Loucy (cell line): ENCODE data around the gene LMF2.

Source experiments
- H2AFZ ChIP-seq: fragments of 200-600 bp; sonication (generic); 2 replicates; pipeline ENCODE4 v1.6.0; 2016; ENCODE audit warnings: antibody characterized with exemption, mild to moderate bottlenecking, low read length, moderate library complexity
- H3F3A ChIP-seq: fragments of 200-600 bp; 2 replicates; pipeline ENCODE4 v1.6.0; 2016; ENCODE audit warnings: antibody characterized with exemption, low read depth, mild to moderate bottlenecking
- H3K27me3 ChIP-seq: fragments of 200-600 bp; sonication (generic); 2 replicates; pipeline ENCODE4 v1.6.1; 2014; ENCODE audit warnings: low read length, mild to moderate bottlenecking; ENCODE audit not compliant: insufficient read depth, poor library complexity, severe bottlenecking
- H3K36me3 ChIP-seq: fragments of 200-600 bp; sonication (generic); 2 replicates; pipeline ENCODE4 v1.6.1; 2016; ENCODE audit warnings: low read length; ENCODE audit not compliant: insufficient read depth
- H3K4me1 ChIP-seq: fragments of 200-600 bp; sonication (generic); 2 replicates; pipeline ENCODE4 v1.5.1; 2014; ENCODE audit warnings: low read length, mild to moderate bottlenecking; ENCODE audit not compliant: insufficient read depth, poor library complexity, severe bottlenecking
- H3K4me2 ChIP-seq: fragments of 200-600 bp; sonication (generic); 2 replicates; pipeline ENCODE4 v1.6.0; 2014; ENCODE audit warnings: antibody characterized with exemption, low read length, low read depth, mild to moderate bottlenecking; ENCODE audit not compliant: poor library complexity, severe bottlenecking
- H3K4me3 ChIP-seq: fragments of 200-600 bp; sonication (generic); 2 replicates; pipeline ENCODE4 v1.5.1; 2014; ENCODE audit warnings: low read length, mild to moderate bottlenecking, mixed read lengths; ENCODE audit not compliant: poor library complexity, severe bottlenecking
- H3K79me2 ChIP-seq: fragments of 200-600 bp; sonication (generic); 2 replicates; pipeline ENCODE4 v1.6.1; 2014; ENCODE audit warnings: low read length; ENCODE audit not compliant: insufficient read depth
- H3K9ac ChIP-seq: fragments of 200-600 bp; sonication (generic); 2 replicates; pipeline ENCODE4 v1.6.0; 2014; ENCODE audit warnings: mild to moderate bottlenecking, low read depth, low read length, moderate library complexity; ENCODE audit not compliant: poor library complexity, severe bottlenecking
- H3K9me2 ChIP-seq: fragments of 200-600 bp; sonication (generic); replicated peaks from 2 replicates; pipeline ENCODE4 v1.6.1; 2016; ENCODE audit warnings: low read depth, low read length, mixed read lengths
- H3K9me3 ChIP-seq: fragments of 200-600 bp; sonication (generic); 2 replicates; pipeline ENCODE4 v1.6.1; 2014; ENCODE audit warnings: mild to moderate bottlenecking, antibody characterized with exemption, low read length, low read depth; ENCODE audit not compliant: insufficient read depth
- H4K20me1 ChIP-seq: fragments of 200-600 bp; sonication (generic); 2 replicates; pipeline ENCODE4 v1.6.0; 2014; ENCODE audit warnings: antibody characterized with exemption, low read length, mild to moderate bottlenecking; ENCODE audit not compliant: insufficient read depth, poor library complexity, severe bottlenecking
- CTCF ChIP-seq: fragments of 200-600 bp; sonication (generic); conservative IDR thresholded peaks from 2 replicates; pipeline ENCODE4 v1.5.1; 2014; ENCODE audit warnings: mild to moderate bottlenecking, antibody characterized with exemption, low read length
- EZH2phosphoT487 ChIP-seq: fragments of 200-600 bp; IDR thresholded peaks from 2 replicates; pipeline ENCODE4 v1.6.1; 2018; ENCODE audit warnings: antibody characterized with exemption, mild to moderate bottlenecking, moderate library complexity, borderline replicate concordance

Gene LMF2

GRCh38 chr22:50485221-50486131 lies 22.0 kb downstream of the LMF2 start:
- Histone ChIP-seq H3K4me3 (no peak overlapping the region), H3K9ac (no peak overlapping the region), H3K27me3 (no peaks in the 10 kb centered on the region), H3K9me2 (no peaks in the 10 kb centered on the region), H3K9me3 (no peaks in the 10 kb centered on the region), H4K20me1 (no peaks in the 10 kb centered on the region), H3K4me2 (no peak overlapping the region), H2AFZ (no peak overlapping the region), H3K79me2 (no peaks in the 10 kb centered on the region), H3K36me3 (no peaks in the 10 kb centered on the region), H3K4me1 (peaks cover 3% of the 10 kb centered on the region), H3F3A (no peaks in the 10 kb centered on the region)
- TF ChIP-seq EZH2phosphoT487 (no peak), CTCF (no peak)

GRCh38 chr22:50483977-50484853 lies 23.3 kb downstream of the LMF2 start:
- no peaks in the 10 kb centered on the region for H3K27me3 ChIP-seq
- H3K9me3 ChIP-seq, result no peaks in the 10 kb centered on the region
- H3F3A ChIP-seq, result no peaks in the 10 kb centered on the region
- no peaks in the 10 kb centered on the region for H4K20me1 ChIP-seq
- no peaks in the 10 kb centered on the region for H3K79me2 ChIP-seq
- H3K9me2 ChIP-seq, result no peaks in the 10 kb centered on the region
- H3K36me3 ChIP-seq, result no peaks in the 10 kb centered on the region
- H3K9ac ChIP-seq, result no peak overlapping the region
- H3K4me3 ChIP-seq, result no peak overlapping the region
- H2AFZ ChIP-seq, result no peak overlapping the region
- TF ChIP-seq EZH2phosphoT487 (no peak), CTCF (no peak)
- H3K4me2 ChIP-seq, result no peak overlapping the region
- H3K4me1 ChIP-seq, result peaks cover 3% of the 10 kb centered on the region

GRCh38 chr22:50483556-50483955 lies 23.9 kb downstream of the LMF2 start:
- H3K9me3 ChIP-seq, result no peaks in the 10 kb centered on the region
- H3F3A ChIP-seq, result no peaks in the 10 kb centered on the region
- H4K20me1 ChIP-seq, result no peaks in the 10 kb centered on the region
- H2AFZ ChIP-seq, result no peak overlapping the region
- no peaks in the 10 kb centered on the region for H3K36me3 ChIP-seq
- H3K4me2 ChIP-seq, result no peak overlapping the region
- no peaks in the 10 kb centered on the region for H3K27me3 ChIP-seq
- H3K9me2 ChIP-seq, result no peaks in the 10 kb centered on the region
- peaks cover 3% of the 10 kb centered on the region for H3K4me1 ChIP-seq
- no peak overlapping the region for H3K9ac ChIP-seq
- H3K79me2 ChIP-seq, result no peaks in the 10 kb centered on the region
- no peak overlapping the region for H3K4me3 ChIP-seq
- no peak for TF ChIP-seq CTCF
- no peak for TF ChIP-seq EZH2phosphoT487
